Smooth muscle cell (in vitro differentiated cells): ENCODE data around the gene ACBD6. TPM values are rescaled to one million over a fixed set of nuclear protein-coding genes. Genes with fewer than 3 reads are reported as not detected.

Experiments
- DNase-seq: peaks from one replicate; lab custom pipeline; 2025; ENCODE audit not compliant: unreplicated experiment; lab: John Stamatoyannopoulos, UW
- H2AFZ ChIP-seq: fragments of 200-600 bp; sonication (generic); 2 replicates; pipeline ENCODE4 v1.6.0; 2016; ENCODE audit warnings: antibody characterized with exemption, low read depth, mild to moderate bottlenecking
- H3F3A ChIP-seq: fragments of 200-600 bp; sonication (generic); 2 replicates; pipeline ENCODE4 v1.6.0; 2017; ENCODE audit warnings: antibody characterized with exemption, low read depth
- H3K27ac ChIP-seq: fragments of 200-600 bp; sonication (generic); 2 replicates; pipeline ENCODE4 v1.5.1; 2016; ENCODE audit warnings: low read depth, mild to moderate bottlenecking
- H3K27me3 ChIP-seq: fragments of 200-600 bp; sonication (generic); 2 replicates; pipeline ENCODE4 v1.6.1; 2016; ENCODE audit warnings: low read depth, mild to moderate bottlenecking
- H3K36me3 ChIP-seq: fragments of 200-600 bp; sonication (generic); 2 replicates; pipeline ENCODE4 v1.5.1; 2016; ENCODE audit warnings: low read depth
- H3K4me1 ChIP-seq: fragments of 200-600 bp; sonication (generic); 2 replicates; pipeline ENCODE4 v1.5.1; 2016; ENCODE audit warnings: low read depth
- H3K4me2 ChIP-seq: fragments of 200-600 bp; sonication (generic); 2 replicates; pipeline ENCODE4 v1.6.0; 2016; ENCODE audit warnings: mild to moderate bottlenecking
- H3K4me3 ChIP-seq: fragments of 200-600 bp; sonication (generic); 2 replicates; pipeline ENCODE4 v1.5.1; 2016; ENCODE audit warnings: mild to moderate bottlenecking
- H3K79me2 ChIP-seq: fragments of 200-600 bp; sonication (generic); 2 replicates; pipeline ENCODE4 v1.6.0; 2016; ENCODE audit warnings: low read depth, mild to moderate bottlenecking
- H3K9ac ChIP-seq: fragments of 200-600 bp; sonication (generic); 2 replicates; pipeline ENCODE4 v1.6.0; 2016; ENCODE audit warnings: low read depth
- H3K9me3 ChIP-seq: fragments of 200-600 bp; sonication (generic); replicated peaks from 2 replicates; pipeline ENCODE4 v1.5.1; 2016; ENCODE audit warnings: low read depth
- H4K20me1 ChIP-seq: fragments of 200-600 bp; sonication (generic); 2 replicates; pipeline ENCODE4 v1.6.0; 2016; ENCODE audit warnings: low read depth
- WGBS: methylation state at CpG from one replicate; pipeline ENCODE4 v1.1.7; 2016; ENCODE audit warnings: low lambda C conversion rate; 5-methylcytosine and 5-hydroxymethylcytosine counted together
- polyA plus RNA-seq: library from polyadenylated mRNA; unstranded; fragments of >200 nt; fragmentation: Nextera tagmentation; extraction: Ambion mirVana; gene quantifications from 2 replicates; pipeline ENCODE4 v1.2.1, GENCODE V29; 2016
- total RNA-seq: library from RNA; depleted of rRNA; stranded (reverse); fragments of >200 nt; gene quantifications from 2 replicates; pipeline ENCODE4 v1.2.3, GENCODE V29; 2014
- TF ChIP-seq, protein P1 (sequence below): fragments of 200-600 bp; sonication (generic); IDR thresholded peaks from 2 replicates; pipeline ENCODE4 v1.5.1; 2017; ENCODE audit warnings: borderline replicate concordance, mild to moderate bottlenecking, antibody characterized with exemption; ENCODE audit not compliant: insufficient read depth, poor library complexity, severe bottlenecking

Gene ACBD6
- total and polyA plus RNA-seq, 2 experiments from 2014 or later, result 44.1 to 48.7 TPM

DNA sequence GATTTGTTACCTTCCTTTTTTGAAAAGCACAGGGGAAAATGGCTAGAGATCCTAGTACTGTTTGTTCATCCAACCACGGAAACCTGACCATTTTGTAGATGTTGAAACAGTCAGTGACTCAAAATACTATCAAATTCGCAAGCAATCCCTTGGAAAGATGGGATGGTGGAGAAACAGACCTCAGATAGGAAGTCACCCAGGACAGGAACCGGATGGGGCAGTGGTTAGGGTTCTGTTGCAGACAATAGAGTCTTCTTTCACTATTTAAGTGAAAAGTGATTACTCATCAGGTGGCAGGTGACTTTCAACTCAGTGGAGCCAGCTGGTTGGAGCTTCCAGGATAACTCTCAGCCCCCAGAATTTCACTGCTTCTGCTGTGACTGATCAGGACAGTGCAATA is 255.3 kb downstream of the ACBD6 start:
- Histone ChIP-seq H2AFZ (no peak overlapping the region), H3K36me3 (no peaks in the 10 kb centered on the region), H3F3A (no peaks in the 10 kb centered on the region), H3K4me1 (no peaks in the 10 kb centered on the region), H3K27me3 (peaks cover 15% of the 10 kb centered on the region), H3K4me3 (no peak overlapping the region), H3K9me3 (no peaks in the 10 kb centered on the region), H3K9ac (no peak overlapping the region), H4K20me1 (no peaks in the 10 kb centered on the region), H3K27ac (no peak overlapping the region), H3K79me2 (no peaks in the 10 kb centered on the region), H3K4me2 (no peak overlapping the region)
- WGBS, result 81% methylated on average over 3 of the region's 3 CpGs
- TF ChIP-seq, protein P1, sequence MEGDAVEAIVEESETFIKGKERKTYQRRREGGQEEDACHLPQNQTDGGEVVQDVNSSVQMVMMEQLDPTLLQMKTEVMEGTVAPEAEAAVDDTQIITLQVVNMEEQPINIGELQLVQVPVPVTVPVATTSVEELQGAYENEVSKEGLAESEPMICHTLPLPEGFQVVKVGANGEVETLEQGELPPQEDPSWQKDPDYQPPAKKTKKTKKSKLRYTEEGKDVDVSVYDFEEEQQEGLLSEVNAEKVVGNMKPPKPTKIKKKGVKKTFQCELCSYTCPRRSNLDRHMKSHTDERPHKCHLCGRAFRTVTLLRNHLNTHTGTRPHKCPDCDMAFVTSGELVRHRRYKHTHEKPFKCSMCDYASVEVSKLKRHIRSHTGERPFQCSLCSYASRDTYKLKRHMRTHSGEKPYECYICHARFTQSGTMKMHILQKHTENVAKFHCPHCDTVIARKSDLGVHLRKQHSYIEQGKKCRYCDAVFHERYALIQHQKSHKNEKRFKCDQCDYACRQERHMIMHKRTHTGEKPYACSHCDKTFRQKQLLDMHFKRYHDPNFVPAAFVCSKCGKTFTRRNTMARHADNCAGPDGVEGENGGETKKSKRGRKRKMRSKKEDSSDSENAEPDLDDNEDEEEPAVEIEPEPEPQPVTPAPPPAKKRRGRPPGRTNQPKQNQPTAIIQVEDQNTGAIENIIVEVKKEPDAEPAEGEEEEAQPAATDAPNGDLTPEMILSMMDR, result no peak
- DNase-seq, result no peak

DNA sequence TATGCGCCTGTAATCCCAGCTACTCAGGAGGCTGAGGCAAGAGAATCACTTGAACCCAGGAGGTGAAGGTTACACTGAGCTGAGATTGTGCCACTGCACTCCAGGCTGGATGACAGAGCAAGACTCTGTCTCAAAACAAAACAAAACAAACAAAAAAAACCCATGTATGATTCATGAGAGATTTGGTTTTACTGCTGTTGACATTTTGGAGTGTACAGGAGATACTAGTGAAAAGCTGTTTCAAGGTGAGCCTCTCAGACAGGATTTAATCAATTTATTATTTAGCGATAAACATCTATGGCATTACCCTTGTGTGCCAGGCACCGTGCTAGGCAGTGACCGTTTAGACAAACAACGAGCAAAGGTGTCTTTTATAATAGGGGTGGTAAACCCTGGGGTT is 255.8 kb downstream of the ACBD6 start:
- TF ChIP-seq, protein P1, result no peak
- H3K4me3 ChIP-seq, result no peak overlapping the region
- no peak overlapping the region for H2AFZ ChIP-seq
- no peaks in the 10 kb centered on the region for H4K20me1 ChIP-seq
- WGBS, result 97% methylated on average over 5 of the region's 5 CpGs
- H3K9me3 ChIP-seq, result no peaks in the 10 kb centered on the region
- H3F3A ChIP-seq, result no peaks in the 10 kb centered on the region
- H3K27me3 ChIP-seq, result peaks cover 20% of the 10 kb centered on the region
- H3K79me2 ChIP-seq, result no peaks in the 10 kb centered on the region
- H3K9ac ChIP-seq, result no peak overlapping the region
- no peak for DNase-seq
- H3K36me3 ChIP-seq, result no peaks in the 10 kb centered on the region
- no peaks in the 10 kb centered on the region for H3K4me1 ChIP-seq
- H3K4me2 ChIP-seq, result no peak overlapping the region
- no peak overlapping the region for H3K27ac ChIP-seq

DNA sequence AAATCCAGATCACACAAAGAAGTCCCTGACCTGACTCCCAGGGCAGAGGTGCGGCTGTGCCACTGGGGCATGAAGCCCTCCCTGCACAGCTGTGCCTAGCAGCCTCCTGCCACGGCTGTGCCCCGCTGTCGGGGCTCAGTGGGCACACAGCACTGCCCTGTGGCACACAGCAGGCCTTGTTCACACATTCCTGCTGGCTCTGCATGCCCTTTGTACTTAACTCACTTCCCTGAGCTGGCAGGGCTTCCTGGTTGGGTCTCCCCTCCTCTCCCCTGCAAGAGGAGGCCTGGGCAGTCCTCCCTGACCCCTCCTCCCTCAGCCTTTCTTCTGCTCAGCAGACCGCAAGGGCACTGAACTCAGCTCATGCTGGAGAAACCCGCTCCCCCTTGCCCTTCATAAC is 257.5 kb downstream of the ACBD6 start:
- Histone ChIP-seq H3K4me1 (no peaks in the 10 kb centered on the region), H3K27ac (no peak overlapping the region), H3K36me3 (no peaks in the 10 kb centered on the region), H2AFZ (no peak overlapping the region), H3K9me3 (no peaks in the 10 kb centered on the region), H3K27me3 (peaks cover 37% of the 10 kb centered on the region), H3K9ac (no peak overlapping the region), H3F3A (no peaks in the 10 kb centered on the region), H3K4me3 (no peak overlapping the region), H4K20me1 (no peaks in the 10 kb centered on the region), H3K4me2 (no peak overlapping the region), H3K79me2 (no peaks in the 10 kb centered on the region)
- 86% methylated on average over 6 of the region's 6 CpGs for WGBS
- DNase-seq, result no peak
- TF ChIP-seq, protein P1, result no peak

DNA sequence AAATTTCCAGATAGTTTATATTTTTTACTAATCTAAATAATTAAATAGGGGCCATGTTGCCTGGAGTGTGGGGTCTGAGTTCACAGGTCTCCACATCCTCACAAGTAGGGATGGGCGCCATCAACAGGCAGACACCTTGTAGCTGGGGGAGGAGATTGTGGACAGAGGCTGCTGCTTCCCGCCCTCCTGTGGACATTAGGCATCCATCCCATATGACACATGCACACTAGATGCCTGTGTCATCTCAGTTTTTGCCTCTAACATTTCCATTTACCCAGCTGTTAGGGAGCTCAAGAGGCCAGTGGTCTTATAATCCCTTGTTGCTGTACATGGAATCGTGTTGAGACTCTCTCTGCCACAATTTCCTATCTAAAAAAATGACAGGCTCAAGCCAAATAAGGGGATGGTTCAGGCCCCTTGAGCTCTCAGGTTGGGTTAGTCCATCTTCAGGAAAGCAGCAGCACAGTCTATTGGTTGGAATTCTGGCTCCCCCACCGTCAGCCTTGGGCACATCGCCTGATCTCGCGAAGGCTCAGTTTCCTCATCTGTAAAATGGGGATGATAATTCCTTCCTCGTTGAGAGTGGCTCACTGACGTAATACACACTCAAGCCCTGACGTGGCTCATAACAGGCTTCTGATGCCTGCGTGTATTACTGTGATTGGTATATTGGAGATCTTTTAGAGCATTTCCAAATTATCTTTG is 258.7 kb downstream of the ACBD6 start:
- Histone ChIP-seq H3K27ac (no peak overlapping the region), H2AFZ (no peak overlapping the region), H3K36me3 (no peaks in the 10 kb centered on the region), H3K4me3 (no peak overlapping the region), H3K4me2 (no peak overlapping the region), H4K20me1 (no peaks in the 10 kb centered on the region), H3K9me3 (no peaks in the 10 kb centered on the region), H3K4me1 (peaks cover 7% of the 10 kb centered on the region), H3F3A (no peaks in the 10 kb centered on the region), H3K79me2 (no peaks in the 10 kb centered on the region), H3K27me3 (peaks cover 49% of the 10 kb centered on the region), H3K9ac (no peak overlapping the region)
- TF ChIP-seq, protein P1, result no peak
- 92% methylated on average over 11 of the region's 11 CpGs for WGBS
- no peak for DNase-seq
